PC-9 (cell line): Measurements from ENCODE around the gene MAGI1.
A peak's percentile ranks its signal among the peaks of the same experiment; 100 is the strongest.

ENCODE experiments used
- CTCF ChIP-seq: fragments of 200-600 bp; sonication (generic); conservative IDR thresholded peaks from 2 replicates; pipeline ENCODE4 v1.6.1; 2017; ENCODE audit warnings: mixed run types, antibody characterized with exemption, mild to moderate bottlenecking, moderate library complexity
- EZH2 ChIP-seq: fragments of 200-600 bp; sonication (generic); IDR thresholded peaks from 2 replicates; pipeline ENCODE4 v1.8.0; 2017; ENCODE audit warnings: antibody characterized with exemption, low read depth

GRCh38 chr3:65425880-65426279 is 612.8 kb downstream of the MAGI1 start:
- peak; percentile 45 for TF ChIP-seq CTCF
- TF ChIP-seq EZH2: no peak
